GM12892 (cell line): ENCODE measurements around the gene GULP1.

ENCODE experiments used
- POLR2A ChIP-seq: IDR thresholded peaks from 2 replicates; pipeline ENCODE4 v1.6.1; 2011; ENCODE audit warnings: low read depth, low read length, control low read depth
- POLR2AphosphoS5 ChIP-seq: IDR thresholded peaks from 2 replicates; pipeline ENCODE4 v1.6.1; 2011; ENCODE audit warnings: low read depth, low read length, control low read depth
- TAF1 ChIP-seq: IDR thresholded peaks from 2 replicates; pipeline ENCODE4 v1.6.1; 2011; ENCODE audit warnings: low read depth, mild to moderate bottlenecking, control low read depth, low read length, borderline replicate concordance

GRCh38 chr2:188328419-188328818 lies 36.7 kb downstream of the GULP1 start:
- TF ChIP-seq POLR2AphosphoS5: no peak
- TF ChIP-seq TAF1: no peak
- TF ChIP-seq POLR2A: no peak
